Neural cell (in vitro differentiated cells): Measurements from ENCODE around the gene ARSB.
A peak's percentile ranks its signal among the peaks of the same experiment; 100 is the strongest.

Source experiments
- CTCF ChIP-seq: fragments of 450-650 bp; IDR thresholded peaks from 2 replicates; pipeline ENCODE4 v1.5.1; 2014; ENCODE audit warnings: antibody characterized with exemption, mild to moderate bottlenecking, moderate library complexity; ENCODE audit not compliant: poor library complexity, severe bottlenecking
- REST ChIP-seq: IDR thresholded peaks from 2 replicates; pipeline ENCODE4 v1.6.1; 2012; ENCODE audit warnings: borderline replicate concordance

GRCh38 chr5:79020861-79021561 is 35.9 kb upstream of the ARSB start:
- peak; percentile 78 for TF ChIP-seq CTCF
- no peak for TF ChIP-seq REST
